Skeletal muscle tissue (tissue), 4 donors: ENCODE measurements around the gene KRTAP3-3. TPM values are rescaled to one million over a fixed set of nuclear protein-coding genes. Genes with fewer than 3 reads are reported as not detected.

ENCODE experiments used
- H3K27ac ChIP-seq: one replicate; pipeline ENCODE4 v1.7.0; 2013; ENCODE audit warnings: mild to moderate bottlenecking, low read depth, low read length, inconsistent platforms
- H3K27me3 ChIP-seq, 3 donors: one replicate each; pipeline ENCODE4 v1.7.0; 2013; ENCODE audit warnings: low read length in 3 of 3; ENCODE audit not compliant: control insufficient read depth in 3 of 3, insufficient read depth in 3 of 3
- H3K36me3 ChIP-seq, 3 donors: one replicate each; pipeline ENCODE4 v1.7.0; 2013; ENCODE audit warnings: low read length in 3 of 3; ENCODE audit not compliant: control insufficient read depth in 3 of 3, insufficient read depth in 3 of 3
- H3K4me1 ChIP-seq, 3 donors: one replicate each; pipeline ENCODE4 v1.7.0; 2013; ENCODE audit warnings: low read length in 3 of 3, mild to moderate bottlenecking in 3 of 3; ENCODE audit not compliant: control insufficient read depth in 3 of 3, insufficient read depth in 3 of 3
- H3K4me3 ChIP-seq, 3 donors: one replicate each; pipeline ENCODE4 v1.7.0; 2013; ENCODE audit warnings: low read length in 3 of 3
- H3K9ac ChIP-seq, 3 donors: one replicate each; pipeline ENCODE4 v1.7.0; 2013; ENCODE audit warnings: low read length in 3 of 3, mild to moderate bottlenecking in 3 of 3, moderate library complexity in 2 of 3, low read depth in 1 of 3
- H3K9me3 ChIP-seq, 3 donors: one replicate each; pipeline ENCODE4 v1.7.0; 2013; ENCODE audit warnings: low read length in 3 of 3; ENCODE audit not compliant: control insufficient read depth in 3 of 3
- total RNA-seq: library from RNA; depleted of rRNA; stranded (reverse); fragments of >200 nt; gene quantifications from one replicate; pipeline ENCODE4 v1.2.3, GENCODE V29; 2014
- donor health status: Osteomylitis.

The KRTAP3-3 gene
- total RNA-seq, 1 donor from 2014 or later, result not detected

- no peak within 1 kb of the TSS for H3K27ac ChIP-seq
- no peak within 1 kb of the TSS for H3K4me3 ChIP-seq
- H3K9ac ChIP-seq, result no peak within 1 kb of the TSS
- H3K36me3 ChIP-seq, result no peaks in the 10 kb centered on the region
- no peaks in the 10 kb centered on the region for H3K4me1 ChIP-seq
- no peaks in the 10 kb centered on the region for H3K9me3 ChIP-seq
- H3K27me3 ChIP-seq, result no peaks in the 10 kb centered on the region
Observed at GRCh38 chr17:40966848-40967247, 27.1 kb downstream of the KRTAP3-3 start, which contains the start of gene KRT39. Gene KRT39 (minus strand): TSS chr17:40966948. CDS start chr17:40966856, 92 bp downstream.

GRCh38 chr17:40963838-40964237, 30.1 kb downstream of the KRTAP3-3 start:
- peaks cover 0 to 3% (median 0%) of the 10 kb centered on the region in 3 donors for H3K4me1 ChIP-seq
- peaks cover 0 to 4% (median 0%) of the 10 kb centered on the region in 3 donors for H3K27me3 ChIP-seq
- no peak overlapping the region for H3K27ac ChIP-seq
- H3K36me3 ChIP-seq, result no peaks in the 10 kb centered on the region
- no peak overlapping the region for H3K4me3 ChIP-seq
- no peaks in the 10 kb centered on the region for H3K9me3 ChIP-seq
- H3K9ac ChIP-seq, result no peak overlapping the region

- H3K36me3 ChIP-seq, result no peaks in the 10 kb centered on the region
- no peak overlapping the region for H3K9ac ChIP-seq
- H3K27ac ChIP-seq, result no peak overlapping the region
- peaks cover 0 to 4% (median 0%) of the 10 kb centered on the region in 3 donors for H3K27me3 ChIP-seq
- no peaks in the 10 kb centered on the region for H3K9me3 ChIP-seq
- peaks cover 0 to 3% (median 0%) of the 10 kb centered on the region in 3 donors for H3K4me1 ChIP-seq
- H3K4me3 ChIP-seq, result no peak overlapping the region
Observed at GRCh38 chr17:40962059-40962561, 31.9 kb downstream of the KRTAP3-3 start.

- no peak overlapping the region for H3K27ac ChIP-seq
- peaks cover 0 to 4% (median 0%) of the 10 kb centered on the region in 3 donors for H3K27me3 ChIP-seq
- H3K9ac ChIP-seq, result no peak overlapping the region
- H3K4me1 ChIP-seq, result peaks cover 0 to 3% (median 0%) of the 10 kb centered on the region in 3 donors
- H3K36me3 ChIP-seq, result no peaks in the 10 kb centered on the region
- no peaks in the 10 kb centered on the region for H3K9me3 ChIP-seq
- no peak overlapping the region for H3K4me3 ChIP-seq
Observed at GRCh38 chr17:40961591-40961990, 32.4 kb downstream of the KRTAP3-3 start.

- Histone ChIP-seq H3K4me3 (no peak overlapping the region), H3K9ac (no peak overlapping the region)
Observed at GRCh38 chr17:40960144-40960543, 33.8 kb downstream of the KRTAP3-3 start.

GRCh38 chr17:40958086-40958953, 35.6 kb downstream of the KRTAP3-3 start:
- Histone ChIP-seq H3K9ac (no peak overlapping the region), H3K27me3 (peaks cover 0 to 4% (median 0%) of the 10 kb centered on the region in 3 donors), H3K9me3 (no peaks in the 10 kb centered on the region), H3K4me1 (peaks cover 0 to 3% (median 0%) of the 10 kb centered on the region in 3 donors), H3K27ac (no peak overlapping the region), H3K4me3 (no peak overlapping the region), H3K36me3 (no peaks in the 10 kb centered on the region)

More at GRCh38 chr17:40960144-40960543, 33.8 kb downstream of the KRTAP3-3 start:
- H3K9me3 ChIP-seq, result no peaks in the 10 kb centered on the region
- peaks cover 0 to 4% (median 0%) of the 10 kb centered on the region in 3 donors for H3K27me3 ChIP-seq
- H3K36me3 ChIP-seq, result no peaks in the 10 kb centered on the region
- peaks cover 0 to 3% (median 0%) of the 10 kb centered on the region in 3 donors for H3K4me1 ChIP-seq
- no peak overlapping the region for H3K27ac ChIP-seq

GRCh38 chr17:40956401-40957254, 37.3 kb downstream of the KRTAP3-3 start:
- Histone ChIP-seq H3K9ac (no peak overlapping the region), H3K27me3 (peaks cover 0 to 4% (median 0%) of the 10 kb centered on the region in 3 donors)

GRCh38 chr17:40953881-40954280, 40.1 kb downstream of the KRTAP3-3 start:
- Histone ChIP-seq H3K9ac (no peak overlapping the region), H3K36me3 (no peaks in the 10 kb centered on the region), H3K4me1 (peaks cover 0 to 24% (median 12%) of the 10 kb centered on the region in 3 donors), H3K27me3 (peaks cover 0 to 4% (median under 1%) of the 10 kb centered on the region in 3 donors), H3K9me3 (no peaks in the 10 kb centered on the region), H3K4me3 (no peak overlapping the region), H3K27ac (no peak overlapping the region)

More at GRCh38 chr17:40956401-40957254, 37.3 kb downstream of the KRTAP3-3 start:
- Histone ChIP-seq H3K36me3 (no peaks in the 10 kb centered on the region), H3K4me3 (no peak overlapping the region), H3K9me3 (no peaks in the 10 kb centered on the region), H3K4me1 (peaks cover 0 to 15% (median 8%) of the 10 kb centered on the region in 3 donors), H3K27ac (no peak overlapping the region)

- Histone ChIP-seq H3K27ac (peak overlapping the region; percentile 29), H3K36me3 (no peaks in the 10 kb centered on the region), H3K4me1 (peaks cover 0 to 24% (median 12%) of the 10 kb centered on the region in 3 donors), H3K9me3 (no peaks in the 10 kb centered on the region), H3K4me3 (no peak overlapping the region), H3K9ac (no peak overlapping the region), H3K27me3 (peaks cover 0 to 8% (median 6%) of the 10 kb centered on the region in 3 donors)
Observed at GRCh38 chr17:40952661-40953060, 41.3 kb downstream of the KRTAP3-3 start.
